Measurements from ENCODE around the gene BCL2L1.
A peak's percentile ranks its signal among the peaks of the same experiment; 100 is the strongest.

DNA sequence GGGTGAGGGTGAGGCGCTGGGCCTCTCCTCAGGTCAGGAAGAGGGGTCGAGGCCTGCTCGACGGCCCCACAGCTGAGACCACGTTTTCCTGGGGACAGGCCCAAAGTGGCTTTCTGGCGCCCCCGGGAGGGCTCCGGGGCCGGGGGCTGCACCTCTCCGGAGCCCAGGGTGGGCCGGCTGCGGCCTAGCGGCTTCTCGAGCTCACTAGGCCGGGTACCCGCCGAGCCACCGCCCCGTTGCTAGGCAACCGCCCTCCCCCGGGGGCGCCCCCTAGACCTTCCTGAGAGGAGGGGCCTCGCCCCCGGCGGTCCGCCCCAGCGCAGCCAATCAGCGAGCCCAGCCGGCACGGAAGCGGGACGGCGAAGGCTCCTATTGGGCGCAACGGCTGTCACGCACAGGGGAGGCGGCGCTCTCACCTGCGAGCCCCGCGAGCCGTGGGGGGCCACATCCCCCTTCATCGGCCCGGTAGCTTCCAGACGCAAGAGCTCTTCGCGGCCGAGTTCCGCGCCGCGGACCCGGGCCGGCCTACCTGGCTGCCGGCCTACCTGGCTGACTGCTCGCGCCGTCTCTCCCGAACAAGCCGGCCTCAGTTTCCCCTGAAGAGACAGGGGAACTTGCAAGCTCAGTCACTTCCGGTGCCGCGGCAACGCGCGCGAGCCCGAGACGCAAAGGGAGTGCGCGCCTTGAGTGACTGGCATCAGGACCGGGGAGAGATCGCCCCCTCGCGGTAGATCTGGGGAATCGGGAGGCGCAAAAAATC, 831 bp upstream of the BCL2L1 start:
- no peak for TF ChIP-seq EZH2 (IDR thresholded peaks at IDR 0.05; ENCODE audit: low read depth, unreplicated experiment)
- TF ChIP-seq, protein P1, sequence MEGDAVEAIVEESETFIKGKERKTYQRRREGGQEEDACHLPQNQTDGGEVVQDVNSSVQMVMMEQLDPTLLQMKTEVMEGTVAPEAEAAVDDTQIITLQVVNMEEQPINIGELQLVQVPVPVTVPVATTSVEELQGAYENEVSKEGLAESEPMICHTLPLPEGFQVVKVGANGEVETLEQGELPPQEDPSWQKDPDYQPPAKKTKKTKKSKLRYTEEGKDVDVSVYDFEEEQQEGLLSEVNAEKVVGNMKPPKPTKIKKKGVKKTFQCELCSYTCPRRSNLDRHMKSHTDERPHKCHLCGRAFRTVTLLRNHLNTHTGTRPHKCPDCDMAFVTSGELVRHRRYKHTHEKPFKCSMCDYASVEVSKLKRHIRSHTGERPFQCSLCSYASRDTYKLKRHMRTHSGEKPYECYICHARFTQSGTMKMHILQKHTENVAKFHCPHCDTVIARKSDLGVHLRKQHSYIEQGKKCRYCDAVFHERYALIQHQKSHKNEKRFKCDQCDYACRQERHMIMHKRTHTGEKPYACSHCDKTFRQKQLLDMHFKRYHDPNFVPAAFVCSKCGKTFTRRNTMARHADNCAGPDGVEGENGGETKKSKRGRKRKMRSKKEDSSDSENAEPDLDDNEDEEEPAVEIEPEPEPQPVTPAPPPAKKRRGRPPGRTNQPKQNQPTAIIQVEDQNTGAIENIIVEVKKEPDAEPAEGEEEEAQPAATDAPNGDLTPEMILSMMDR (conservative IDR thresholded peaks at IDR 0.05; ENCODE audit: low read depth in 2 of 2): peak; percentile 99 to 100
- no peak for TF ChIP-seq JUNB (IDR thresholded peaks at IDR 0.05; ENCODE audit: unreplicated experiment)
- TF ChIP-seq, protein P2, sequence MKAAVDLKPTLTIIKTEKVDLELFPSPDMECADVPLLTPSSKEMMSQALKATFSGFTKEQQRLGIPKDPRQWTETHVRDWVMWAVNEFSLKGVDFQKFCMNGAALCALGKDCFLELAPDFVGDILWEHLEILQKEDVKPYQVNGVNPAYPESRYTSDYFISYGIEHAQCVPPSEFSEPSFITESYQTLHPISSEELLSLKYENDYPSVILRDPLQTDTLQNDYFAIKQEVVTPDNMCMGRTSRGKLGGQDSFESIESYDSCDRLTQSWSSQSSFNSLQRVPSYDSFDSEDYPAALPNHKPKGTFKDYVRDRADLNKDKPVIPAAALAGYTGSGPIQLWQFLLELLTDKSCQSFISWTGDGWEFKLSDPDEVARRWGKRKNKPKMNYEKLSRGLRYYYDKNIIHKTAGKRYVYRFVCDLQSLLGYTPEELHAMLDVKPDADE (IDR thresholded peaks at IDR 0.05): peak; percentile 59; the same call in 1 of the 2 replicates
- TF ChIP-seq, protein P3, sequence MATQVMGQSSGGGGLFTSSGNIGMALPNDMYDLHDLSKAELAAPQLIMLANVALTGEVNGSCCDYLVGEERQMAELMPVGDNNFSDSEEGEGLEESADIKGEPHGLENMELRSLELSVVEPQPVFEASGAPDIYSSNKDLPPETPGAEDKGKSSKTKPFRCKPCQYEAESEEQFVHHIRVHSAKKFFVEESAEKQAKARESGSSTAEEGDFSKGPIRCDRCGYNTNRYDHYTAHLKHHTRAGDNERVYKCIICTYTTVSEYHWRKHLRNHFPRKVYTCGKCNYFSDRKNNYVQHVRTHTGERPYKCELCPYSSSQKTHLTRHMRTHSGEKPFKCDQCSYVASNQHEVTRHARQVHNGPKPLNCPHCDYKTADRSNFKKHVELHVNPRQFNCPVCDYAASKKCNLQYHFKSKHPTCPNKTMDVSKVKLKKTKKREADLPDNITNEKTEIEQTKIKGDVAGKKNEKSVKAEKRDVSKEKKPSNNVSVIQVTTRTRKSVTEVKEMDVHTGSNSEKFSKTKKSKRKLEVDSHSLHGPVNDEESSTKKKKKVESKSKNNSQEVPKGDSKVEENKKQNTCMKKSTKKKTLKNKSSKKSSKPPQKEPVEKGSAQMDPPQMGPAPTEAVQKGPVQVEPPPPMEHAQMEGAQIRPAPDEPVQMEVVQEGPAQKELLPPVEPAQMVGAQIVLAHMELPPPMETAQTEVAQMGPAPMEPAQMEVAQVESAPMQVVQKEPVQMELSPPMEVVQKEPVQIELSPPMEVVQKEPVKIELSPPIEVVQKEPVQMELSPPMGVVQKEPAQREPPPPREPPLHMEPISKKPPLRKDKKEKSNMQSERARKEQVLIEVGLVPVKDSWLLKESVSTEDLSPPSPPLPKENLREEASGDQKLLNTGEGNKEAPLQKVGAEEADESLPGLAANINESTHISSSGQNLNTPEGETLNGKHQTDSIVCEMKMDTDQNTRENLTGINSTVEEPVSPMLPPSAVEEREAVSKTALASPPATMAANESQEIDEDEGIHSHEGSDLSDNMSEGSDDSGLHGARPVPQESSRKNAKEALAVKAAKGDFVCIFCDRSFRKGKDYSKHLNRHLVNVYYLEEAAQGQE (IDR thresholded peaks at IDR 0.05; ENCODE audit: unreplicated experiment): peak; percentile 10
- no peak; the same call in 1 of the 2 replicates for TF ChIP-seq POLR2AphosphoS5 (IDR thresholded peaks at IDR 0.05; ENCODE audit: low read depth)
- no peak for TF ChIP-seq EZH2phosphoT487 (IDR thresholded peaks at IDR 0.05; ENCODE audit: unreplicated experiment)

All from GM23338 (cell line).